NCI-H82 treated with DMSO at 0.1 percent for 48 hours (cell line): ENCODE results near the gene TRIM2.

Experiments used
- DNase-seq: peaks from one replicate; lab custom pipeline; 2025; ENCODE audit not compliant: unreplicated experiment; lab: John Stamatoyannopoulos, UW

TRIM2 gene

DNA sequence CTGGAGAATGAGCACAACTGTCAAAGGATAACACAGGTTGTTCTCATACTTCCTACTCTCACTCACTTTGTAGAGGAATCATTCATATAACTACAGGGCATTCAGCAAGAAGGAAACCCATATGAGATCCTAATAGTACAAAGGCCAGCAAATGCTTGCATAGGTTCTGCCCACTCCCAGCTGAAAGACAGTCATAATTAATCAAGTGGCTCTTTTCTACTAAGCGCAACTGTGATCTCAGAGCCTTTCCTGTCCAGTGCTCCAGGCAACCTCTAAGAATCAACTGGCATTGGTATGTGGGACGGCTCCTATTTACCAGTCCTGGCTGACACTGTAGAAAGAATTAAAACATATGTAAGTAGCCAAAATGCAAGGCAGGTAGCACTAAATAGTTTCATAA lies 121.3 kb downstream of the TRIM2 start:
- DNase-seq = no peak

DNA sequence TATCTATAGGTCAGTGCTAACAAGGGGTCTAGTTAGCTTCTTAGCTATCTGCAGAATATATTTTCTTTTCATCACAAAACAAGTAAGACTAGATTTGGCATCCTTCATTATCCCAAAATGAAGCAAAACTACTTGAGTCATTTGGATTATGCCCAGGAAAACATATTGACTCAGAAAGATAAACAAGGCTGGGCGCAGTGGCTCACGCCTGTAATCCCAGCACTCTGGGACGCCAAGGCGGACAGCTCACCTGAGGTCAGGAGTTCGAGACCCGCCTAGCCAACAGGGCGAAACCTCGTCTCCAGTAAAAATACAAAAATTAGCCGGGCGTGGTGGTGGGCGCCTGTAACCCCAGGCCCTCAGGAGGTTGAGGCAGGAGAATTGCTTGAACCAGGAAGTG lies 122.3 kb downstream of the TRIM2 start:
- no peak for DNase-seq

DNA sequence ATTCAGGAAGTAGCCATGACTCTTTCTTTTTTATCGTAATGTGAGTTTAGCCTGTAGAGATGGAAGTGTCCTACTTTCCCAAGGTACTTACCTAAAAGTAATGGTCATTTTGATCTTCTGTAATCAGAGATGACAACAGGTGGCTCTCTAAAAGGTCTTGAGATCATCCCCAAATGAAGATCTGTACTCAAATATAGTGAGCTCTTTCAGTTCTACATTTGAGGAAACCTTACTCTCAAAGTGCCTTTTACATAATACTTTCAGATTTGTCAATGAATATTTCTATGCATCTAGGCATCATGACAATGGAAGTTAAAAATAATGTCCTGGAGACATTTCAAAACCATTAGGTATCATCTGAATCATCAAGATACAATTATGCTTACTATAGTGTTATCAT lies 123.0 kb downstream of the TRIM2 start:
- no peak for DNase-seq

DNA sequence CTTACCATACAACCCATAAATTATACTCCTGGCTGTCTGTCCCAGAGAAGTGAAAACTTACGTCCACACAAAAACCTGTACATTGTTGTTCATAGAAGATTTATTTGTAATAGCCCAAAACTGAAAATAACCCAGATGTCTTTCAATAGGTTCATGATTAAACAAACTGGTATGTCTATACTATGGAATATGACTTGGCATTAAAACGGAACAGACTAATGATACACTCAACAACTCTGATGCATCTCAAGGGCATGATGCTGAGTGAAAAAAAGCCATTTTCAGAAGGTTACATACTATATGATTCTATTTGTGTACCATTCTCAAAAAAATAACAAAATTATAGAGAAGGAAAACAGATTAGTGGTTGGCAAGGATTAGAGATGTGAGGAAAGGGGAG lies 128.7 kb downstream of the TRIM2 start:
- no peak for DNase-seq

DNA sequence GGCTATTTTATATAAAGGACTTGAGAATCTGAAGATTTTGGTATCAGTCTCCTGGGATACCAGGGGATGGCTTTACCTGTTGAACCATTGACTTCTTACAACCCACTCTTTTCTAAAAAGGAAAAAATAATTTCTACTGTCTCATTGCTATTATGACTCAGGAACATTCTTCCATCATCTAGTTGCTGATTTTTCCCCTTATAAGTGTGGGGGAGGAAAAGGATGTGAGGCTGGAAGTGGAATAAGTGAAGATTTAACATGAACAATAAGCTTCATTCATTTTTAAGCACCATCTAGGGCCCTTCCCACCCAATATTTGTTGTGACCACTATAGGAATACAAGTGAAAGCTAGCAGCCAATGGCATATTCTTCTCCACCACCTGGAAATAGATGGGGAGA lies 129.6 kb downstream of the TRIM2 start:
- no peak for DNase-seq

DNA sequence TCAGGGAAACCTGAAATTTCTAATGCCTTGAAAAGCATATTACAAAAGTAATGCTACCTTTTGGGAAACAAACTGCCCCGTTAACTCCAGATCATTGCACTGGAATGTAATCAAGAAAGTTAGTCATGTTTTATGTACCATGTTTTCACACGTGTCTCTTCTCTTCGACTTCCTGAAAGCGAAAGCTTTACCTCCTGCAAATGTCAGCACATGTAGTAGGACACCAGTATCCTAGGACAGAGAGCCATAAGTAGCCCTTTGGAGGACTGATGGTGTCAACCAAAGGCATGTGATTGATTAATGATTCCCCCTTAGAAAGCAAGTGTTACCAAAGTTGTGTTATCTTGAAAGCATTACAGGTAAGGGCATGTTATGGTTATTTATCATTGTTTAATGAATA lies 131.4 kb downstream of the TRIM2 start:
- DNase-seq = no peak

DNA sequence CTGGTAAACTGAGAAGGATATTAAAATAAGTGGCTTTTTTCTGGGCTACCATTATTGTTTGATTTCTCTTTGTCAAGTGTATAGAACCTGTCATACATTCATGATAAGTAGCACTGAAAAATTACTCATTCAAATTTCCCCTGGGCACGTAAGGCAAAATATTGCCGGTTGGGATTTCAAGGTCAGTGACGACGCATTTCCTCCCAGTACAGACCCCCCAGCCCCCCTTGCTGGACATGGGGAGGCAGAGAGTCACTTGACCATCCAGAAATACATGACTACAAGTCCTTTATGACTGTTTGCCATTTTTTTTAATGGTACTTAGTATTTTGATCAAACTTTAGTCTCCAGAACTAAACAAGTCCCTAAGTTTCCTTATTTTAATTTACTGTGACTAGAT lies 133.4 kb downstream of the TRIM2 start:
- no peak for DNase-seq

DNA sequence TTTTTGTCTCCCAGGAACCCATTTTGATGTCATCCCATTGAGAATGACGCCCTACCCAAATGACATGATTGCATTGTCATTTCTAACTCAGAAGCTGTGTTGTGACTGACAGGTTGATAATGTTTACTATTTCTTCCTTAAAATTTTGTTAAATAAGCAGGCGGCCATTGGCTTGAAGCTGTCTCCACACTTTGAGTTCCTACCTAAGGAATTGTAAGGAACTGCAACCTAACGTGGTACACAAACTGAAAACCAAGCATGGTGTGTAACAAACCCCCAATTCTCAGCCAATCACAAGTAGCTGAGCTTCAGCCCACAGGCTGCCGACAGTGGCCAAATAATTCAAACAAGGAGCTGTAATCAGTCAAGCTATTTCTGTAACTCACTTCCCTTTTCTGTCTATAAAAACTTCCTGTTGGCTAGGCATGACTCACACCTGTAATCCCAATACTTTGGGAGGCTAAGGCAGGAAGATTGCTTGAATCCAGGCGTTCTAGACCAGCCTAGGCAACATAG lies 137.4 kb downstream of the TRIM2 start:
- no peak for DNase-seq

DNA sequence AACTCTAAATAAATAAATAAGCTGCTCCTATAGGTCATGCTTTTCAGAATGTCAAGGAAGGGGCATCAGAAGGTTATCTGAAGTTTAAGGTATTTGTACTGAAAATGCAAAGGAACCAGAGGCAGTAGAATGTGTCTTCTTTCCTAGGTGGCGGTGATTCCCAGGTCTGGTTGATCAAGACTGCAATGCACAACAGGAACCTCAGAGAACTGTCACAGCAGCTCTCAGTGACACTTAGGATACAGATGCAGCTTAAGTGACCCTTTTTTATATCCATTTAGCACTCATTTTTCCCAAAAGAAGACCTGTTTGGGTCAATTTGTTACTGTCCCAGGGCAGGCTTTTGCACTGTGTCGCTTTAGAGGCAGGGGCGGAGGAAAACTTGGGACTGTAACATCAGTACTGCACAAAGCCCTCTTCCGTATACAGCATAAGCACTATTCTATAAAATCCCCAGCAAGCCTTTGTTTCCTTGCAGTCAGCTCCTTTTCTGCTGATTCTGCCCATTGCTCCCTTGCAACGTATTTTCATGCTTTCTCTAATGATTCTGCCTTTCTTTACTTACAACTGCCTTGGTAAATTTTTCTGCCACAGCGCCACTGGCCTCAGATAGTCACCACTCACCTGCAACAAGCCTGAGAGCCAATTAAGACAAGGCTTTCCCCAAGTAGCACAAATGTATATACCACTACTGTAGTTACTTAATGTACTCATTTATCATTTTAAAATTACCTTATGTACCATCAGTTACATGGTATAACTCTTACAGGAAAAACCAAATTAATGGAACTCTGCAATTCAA lies 138.7 kb downstream of the TRIM2 start:
- DNase-seq = no peak

DNA sequence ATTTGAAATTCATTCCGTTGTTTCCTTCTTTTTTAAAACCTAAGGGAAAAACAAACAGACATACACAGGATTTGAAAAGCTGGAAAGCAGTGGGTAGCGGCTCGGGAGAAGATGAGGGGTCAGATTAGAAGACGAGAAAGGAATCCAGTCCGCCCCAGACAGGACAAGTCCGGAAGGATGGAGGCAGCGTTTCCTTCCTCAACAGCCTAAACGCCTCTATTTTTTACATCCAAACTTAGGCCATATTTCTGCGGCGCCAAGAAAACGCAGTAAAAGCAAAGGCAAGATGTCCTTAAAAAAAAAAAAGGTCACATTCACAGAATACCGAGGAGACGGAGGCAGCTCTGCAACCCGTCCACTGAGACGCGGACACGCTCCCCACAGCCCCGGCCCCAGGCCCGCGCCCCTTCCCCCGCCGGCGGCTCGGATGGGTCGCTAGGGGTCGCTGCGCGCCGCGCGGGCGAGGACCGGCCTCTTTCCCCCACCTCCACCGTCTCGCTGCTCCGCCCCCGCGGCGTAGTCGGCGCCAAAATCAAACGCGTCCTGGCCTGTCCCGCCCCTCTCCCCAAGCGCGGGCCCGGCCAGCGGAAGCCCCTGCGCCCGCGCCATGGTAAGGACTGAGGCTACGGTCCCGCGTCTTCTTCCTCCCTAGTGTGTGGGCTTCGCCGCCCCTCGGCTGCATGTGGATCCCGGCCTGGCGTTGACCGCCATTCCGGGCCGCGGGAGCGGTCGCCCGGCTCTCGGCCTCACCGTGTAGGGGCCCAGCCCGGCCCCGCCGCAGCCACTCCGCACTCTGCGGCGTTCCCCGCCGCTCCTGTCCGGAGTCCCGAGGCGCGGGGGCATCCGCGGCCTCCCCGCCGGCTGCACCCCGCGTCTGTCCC lies 140.1 kb downstream of the TRIM2 start, which contains the start of gene MND1:
MND1 (plus strand) TSS at position 558 of the 881 bp plus-strand sequence; CDS start at position 608, 50 bp downstream.
- peak; percentile 42 for DNase-seq

DNA sequence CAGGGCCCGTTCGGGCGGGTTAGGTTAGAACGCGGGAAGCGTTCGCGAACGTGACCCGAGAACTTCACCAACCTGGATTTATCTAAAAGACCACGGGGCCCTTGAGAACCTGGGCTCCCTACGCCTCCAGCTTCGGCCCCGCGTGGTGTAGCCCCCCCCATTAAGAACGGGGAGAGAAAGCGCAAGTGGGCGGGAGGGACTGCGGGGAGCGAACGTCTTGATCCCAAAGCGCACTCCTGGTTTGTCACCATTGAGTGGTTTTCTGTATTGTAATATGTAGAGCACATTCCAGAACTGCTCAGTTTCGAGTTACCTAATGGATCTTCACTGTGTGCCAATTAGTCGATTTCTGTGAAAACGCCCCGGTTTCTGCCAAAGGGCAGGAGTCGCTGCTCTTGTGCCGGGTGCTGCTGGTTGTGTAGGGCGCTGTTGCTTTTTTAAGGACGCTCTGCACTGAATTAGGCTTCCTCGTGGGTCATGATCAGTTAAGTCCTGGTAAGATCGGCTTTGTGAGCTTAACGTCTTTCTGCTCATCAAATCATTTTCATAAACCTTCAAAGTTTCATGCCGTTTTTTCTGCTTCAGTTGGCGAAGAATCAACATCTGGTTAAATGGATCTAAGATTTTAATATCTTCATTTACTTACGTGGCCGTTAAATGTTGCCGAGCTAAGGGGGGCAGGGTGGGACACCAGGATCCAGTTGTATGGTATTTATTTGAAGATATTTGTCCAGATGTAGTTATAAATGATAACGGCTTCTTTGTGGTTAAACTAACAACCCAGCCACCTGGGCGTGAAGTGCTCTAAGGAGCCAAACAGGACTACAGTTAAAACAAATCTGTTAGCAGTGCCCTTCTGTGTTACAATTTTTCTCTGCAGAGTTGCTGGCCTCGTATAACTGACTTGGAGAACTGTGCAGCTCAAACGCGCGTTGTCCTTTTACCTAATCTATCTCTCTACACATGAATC lies 141.1 kb downstream of the TRIM2 start:
- DNase-seq = peak; percentile 56

DNA sequence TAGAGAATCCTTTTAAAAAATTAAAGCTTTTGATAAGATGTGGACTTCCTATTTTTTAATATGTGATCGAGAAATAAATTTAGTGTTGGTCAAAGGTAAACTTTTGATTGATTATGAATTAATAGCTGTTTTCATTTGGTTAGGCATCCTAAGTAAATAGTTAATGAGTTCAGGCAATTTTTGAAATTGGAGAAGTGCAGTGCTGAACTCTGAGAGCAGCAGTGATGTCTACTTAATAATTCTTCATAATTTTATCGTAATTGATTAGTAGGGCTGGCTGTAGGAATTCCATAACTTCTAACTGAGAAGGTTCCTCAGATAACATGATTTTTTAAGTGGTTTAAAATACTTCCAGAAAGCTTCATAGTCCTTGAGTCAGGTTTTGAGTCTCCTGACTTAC lies 141.8 kb downstream of the TRIM2 start:
- no peak for DNase-seq

DNA sequence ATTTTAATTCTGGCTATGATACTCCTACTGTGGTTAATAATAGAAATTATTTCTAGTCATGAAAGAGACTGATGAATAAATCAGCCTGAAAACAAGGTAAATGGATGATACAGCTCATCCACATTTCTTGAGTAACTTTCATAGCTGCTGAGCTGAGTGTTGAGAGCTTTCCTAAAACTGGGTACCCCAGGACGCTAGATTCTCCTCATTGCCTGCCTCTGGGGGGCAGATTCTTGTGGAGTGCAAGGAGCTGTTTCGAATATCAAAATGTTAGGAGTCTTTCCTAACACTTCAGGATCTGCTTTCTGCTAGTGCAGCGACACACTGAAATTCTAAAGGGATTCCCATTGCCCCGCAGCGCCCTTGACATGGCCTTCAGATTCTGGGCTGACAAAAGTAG lies 142.3 kb downstream of the TRIM2 start:
- no peak for DNase-seq

DNA sequence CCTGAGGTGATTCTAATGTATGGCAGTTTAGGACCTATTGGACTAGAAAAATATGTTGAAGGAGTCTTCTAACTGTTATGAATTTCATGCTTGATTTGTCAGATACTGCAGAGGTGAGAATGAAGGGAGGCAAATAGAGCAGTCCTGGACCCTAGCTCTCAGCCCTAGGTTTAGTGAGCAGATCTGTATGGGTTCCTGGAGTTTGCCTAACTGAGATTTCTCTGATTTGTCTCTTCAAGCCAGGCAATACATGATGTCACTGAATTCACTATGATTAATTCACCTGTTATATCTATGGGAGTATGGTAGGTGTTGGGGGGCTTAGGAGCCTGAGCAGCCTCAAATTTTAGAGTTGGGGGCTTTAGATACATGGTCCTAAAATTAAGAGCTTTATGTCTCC lies 142.9 kb downstream of the TRIM2 start:
- DNase-seq = no peak

DNA sequence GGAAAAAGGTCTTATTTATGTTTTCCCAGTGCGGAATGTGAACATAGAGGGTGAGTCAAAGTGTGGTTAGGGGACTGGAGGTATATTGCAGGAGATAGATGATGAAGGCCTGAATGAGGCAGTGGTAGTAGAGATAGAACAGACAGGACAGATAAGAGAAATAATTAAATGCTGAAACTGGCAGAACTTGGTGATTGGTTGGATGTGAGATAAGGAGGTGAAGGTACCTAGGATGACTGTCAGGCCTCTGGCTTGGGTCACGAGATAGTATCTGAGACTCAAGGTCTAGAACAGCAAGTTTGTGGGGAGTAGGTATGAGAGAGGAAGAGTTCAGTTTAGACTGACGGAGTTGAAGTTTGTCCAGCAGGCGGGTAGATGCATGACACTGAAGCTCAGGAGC lies 143.8 kb downstream of the TRIM2 start:
- no peak for DNase-seq

DNA sequence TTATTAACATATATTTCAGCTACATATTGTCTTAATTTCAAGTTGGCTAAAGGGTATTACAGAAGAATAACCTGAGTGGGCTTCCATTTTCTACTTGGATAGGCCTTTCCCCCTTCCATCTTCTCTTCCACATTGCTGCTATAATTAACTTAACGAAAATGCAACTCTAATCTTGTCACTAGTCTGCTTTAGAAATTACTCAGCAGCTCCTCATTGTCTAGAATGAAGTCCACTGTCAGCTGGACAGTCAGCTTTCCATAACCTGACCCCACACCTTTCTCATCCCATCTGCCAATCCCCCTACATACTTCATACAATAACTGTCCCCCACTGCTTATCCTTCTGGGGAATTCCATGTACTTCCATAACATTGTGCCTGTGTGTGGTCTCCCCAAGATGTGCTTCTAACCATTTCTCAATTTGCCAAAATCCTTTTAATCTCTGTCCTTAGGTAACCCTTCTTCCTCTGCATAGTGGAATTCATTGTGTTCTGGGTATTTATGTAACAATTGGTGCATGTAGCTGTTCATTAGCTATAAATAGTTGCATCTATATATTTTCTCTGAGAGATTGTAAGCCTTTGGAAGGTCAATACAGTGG lies 145.1 kb downstream of the TRIM2 start:
- DNase-seq = peak; percentile 68

DNA sequence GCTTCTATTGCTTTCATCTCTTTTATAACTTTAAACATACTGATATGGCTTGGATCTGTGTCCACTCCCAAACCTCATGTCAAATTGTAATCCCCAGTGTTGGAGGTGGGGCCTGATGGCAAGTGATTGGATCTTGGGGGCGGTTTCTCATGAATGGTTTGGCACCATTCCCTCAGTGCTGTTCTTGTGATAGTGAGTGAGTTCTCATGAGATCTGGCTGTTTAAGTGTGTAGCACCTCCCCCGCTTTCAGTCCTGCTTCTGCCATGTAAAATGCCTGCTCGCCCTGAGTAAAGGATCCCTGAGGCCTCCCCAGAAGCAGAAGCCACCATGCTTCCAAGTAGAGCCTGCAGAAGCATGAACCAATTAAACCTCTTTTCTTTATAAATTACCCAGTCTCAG lies 157.9 kb downstream of the TRIM2 start:
- DNase-seq = no peak

DNA sequence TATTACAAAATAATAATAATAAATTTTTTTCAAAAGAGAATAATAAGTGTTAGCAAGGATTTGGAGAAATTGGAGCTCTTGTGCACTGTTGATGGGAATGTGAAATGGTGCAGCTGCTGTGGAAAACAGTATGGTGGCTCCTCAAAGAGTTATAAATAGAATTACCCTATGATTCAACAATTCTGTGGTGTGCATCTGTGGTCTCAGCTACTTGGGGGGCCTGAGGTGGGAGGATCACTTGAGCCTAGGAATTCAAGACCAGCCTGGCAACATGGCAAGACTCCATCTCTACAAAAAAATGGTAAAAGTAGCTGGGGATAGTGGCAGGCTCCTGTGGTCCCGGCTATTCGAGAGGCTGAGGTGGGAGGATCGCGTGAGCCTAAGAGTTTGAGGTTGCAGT lies 159.8 kb downstream of the TRIM2 start:
- no peak for DNase-seq

DNA sequence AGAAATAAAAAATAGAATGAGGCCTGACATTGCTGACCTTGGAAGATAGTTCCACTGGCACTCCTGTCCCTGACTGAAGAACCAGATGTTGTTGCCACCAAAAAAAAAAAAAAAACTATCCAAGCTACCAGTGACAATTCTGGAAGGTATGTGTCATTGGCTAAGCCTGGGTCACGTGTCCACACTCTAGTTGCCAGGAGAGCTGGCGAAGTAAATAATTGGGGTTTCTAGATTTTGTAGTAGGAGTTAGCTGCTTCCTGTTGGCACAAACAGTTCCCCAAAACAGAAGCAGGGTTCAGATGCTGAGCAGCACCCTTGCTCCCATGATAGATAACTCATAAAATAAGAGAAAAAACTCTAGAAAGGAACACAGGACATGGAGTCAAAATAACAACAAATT lies 160.8 kb downstream of the TRIM2 start:
- DNase-seq = no peak

DNA sequence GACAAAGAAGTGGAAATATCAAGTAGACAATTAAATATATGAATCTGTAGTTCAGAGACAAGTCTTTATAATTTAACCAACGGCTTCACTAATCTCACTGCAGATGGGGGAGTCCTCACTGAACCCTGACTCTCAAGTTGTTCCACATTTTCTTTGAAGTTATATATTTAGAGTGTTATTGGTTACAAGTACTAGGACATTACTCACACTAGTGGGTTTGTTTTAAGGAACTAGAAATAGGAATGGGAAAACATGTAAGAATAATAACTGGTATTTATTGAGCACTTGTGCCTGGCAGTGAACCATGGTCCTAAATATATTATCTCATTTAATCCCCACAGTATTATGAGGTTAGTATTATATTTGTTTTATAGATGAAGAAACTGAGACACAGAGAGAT lies 162.2 kb downstream of the TRIM2 start:
- DNase-seq = no peak
